ENCODE results near the gene SNX9. TPM values are rescaled to one million over a fixed set of nuclear protein-coding genes. Genes with fewer than 3 reads are reported as not detected.
A peak's percentile ranks its signal among the peaks of the same experiment; 100 is the strongest.

Gene SNX9
- polyA plus RNA-seq, 2 of the 4 experiments (the other 2 are of a cell fraction) = 13.9 to 29.8 TPM

DNA sequence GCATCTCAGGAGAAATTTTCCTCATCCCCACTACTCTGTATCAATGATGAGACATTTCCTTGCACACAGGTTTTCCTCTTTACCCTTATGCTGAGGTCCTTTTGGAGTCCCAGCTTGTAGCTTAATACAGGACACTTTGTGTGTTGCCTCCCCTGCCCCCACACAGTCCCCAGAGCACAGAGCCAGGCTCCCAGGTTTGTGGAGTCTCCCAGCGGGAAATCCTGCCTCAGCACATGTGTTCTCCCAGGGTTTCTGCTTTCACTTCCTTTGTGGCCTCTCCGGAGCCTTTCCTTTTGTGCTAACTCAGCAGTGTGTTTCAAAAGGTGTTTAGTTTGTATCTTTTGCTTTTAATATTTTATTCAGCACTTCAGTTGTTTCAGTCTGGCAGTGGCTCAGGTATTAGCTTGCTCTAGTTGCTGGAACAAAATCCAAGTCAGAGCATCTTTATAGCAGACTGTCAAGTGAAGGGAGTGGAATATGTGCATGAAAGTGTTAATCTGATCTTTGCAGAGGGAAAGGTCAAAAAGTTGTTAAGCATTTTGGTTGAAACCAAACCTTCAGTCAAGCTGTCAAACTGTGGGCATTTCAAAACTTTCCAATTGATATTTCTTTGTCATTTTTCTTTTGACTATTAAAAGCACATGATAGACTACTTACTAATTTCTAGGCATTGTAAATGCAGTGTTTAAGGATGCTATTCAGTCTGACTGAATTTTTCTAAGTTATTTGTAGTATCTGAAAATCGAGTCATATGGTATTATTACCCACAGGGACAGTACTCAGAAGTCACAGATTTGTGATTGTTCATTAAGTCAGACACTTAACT lies 8.6 kb downstream of the SNX9 start:
- 93% methylated on average over 3 of the region's 3 CpGs for WGBS (ENCODE audit: missing lambda C conversion rate)
- FAIRE-seq (no peak), DNase-seq (ENCODE audit: low read depth in 1 of 2, low spot score in 1 of 2) (no peak), ATAC-seq (no peak)
- H3K4me2 ChIP-seq = no peak overlapping the region
- no peaks in the 10 kb centered on the region for H3K9me3 ChIP-seq
- TF ChIP-seq MAFK (IDR thresholded peaks at IDR 0.05; ENCODE audit: partially characterized antibody) (peak; percentile 56), CHD4 (IDR thresholded peaks at IDR 0.05; ENCODE audit: borderline replicate concordance) (no peak)
- H3K27ac ChIP-seq = no peak overlapping the region; a peak in 1 of 6 replicates
- H3K4me3 ChIP-seq = no peak overlapping the region
- H3K4me1 ChIP-seq = peaks cover 21% of the 10 kb centered on the region; the same call in 2 of the 3 replicates
- POLR2A ChIA-PET = no interaction called here
- CTCF ChIA-PET = interaction anchor here (1.6 kb wide), 1 partner anchor 42 kb away, joined by 6 read pairs; no protein-coding TSS in a partner anchor

DNA sequence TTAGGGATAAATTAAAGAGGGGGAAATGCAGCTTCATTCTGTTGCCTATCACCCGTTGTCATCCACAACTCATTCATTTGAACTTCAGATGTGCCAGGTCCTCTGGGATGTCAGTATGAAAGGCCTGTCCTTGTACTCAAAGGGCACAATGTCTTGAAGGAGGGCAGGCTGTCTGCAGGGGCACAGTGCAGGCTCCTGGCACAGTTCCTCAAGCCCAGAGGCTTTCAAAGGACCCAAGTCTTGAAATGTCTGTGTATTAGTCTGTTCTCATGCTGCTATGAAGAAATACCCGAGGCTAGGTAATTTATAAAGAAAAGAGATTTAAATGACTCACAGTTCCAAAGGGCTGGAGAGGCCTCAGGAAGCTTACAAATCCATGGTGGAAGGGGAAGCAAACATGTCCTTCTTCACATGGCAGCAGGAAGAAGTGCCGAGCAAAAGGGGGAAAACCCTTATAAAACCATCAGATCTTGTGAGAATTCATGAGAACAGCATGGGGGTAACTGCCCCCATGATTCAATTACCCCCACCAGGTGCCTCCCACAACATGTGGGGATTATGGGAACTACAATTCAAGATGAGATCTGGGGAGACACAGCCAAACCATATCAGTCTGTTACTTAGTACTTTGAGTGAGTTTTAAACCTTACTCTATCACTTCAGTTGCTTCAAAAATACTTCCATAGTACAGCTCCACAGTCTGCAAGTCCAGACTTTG lies 9.4 kb downstream of the SNX9 start:
- FAIRE-seq (no peak), ATAC-seq (no peak), DNase-seq (ENCODE audit: low read depth in 1 of 2, low spot score in 1 of 2) (no peak)
- ChIA-PET CTCF (interaction anchor here (1.2 to 1.9 kb wide), 3 partner anchors 8 to 76 kb away, joined by 3 to 6 read pairs (median 6); no protein-coding TSS in a partner anchor), POLR2A (no interaction called here)
- peaks cover 21% of the 10 kb centered on the region; the same call in 2 of the 3 replicates for H3K4me1 ChIP-seq
- no peaks in the 10 kb centered on the region for H3K9me3 ChIP-seq
- peak overlapping the region; percentile 58; the same call in 2 of the 3 replicates for H3K4me2 ChIP-seq
- H3K4me3 ChIP-seq = no peak overlapping the region
- WGBS (ENCODE audit: missing lambda C conversion rate) = 66% methylated on average over 3 of the region's 3 CpGs
- TF ChIP-seq CHD4 (IDR thresholded peaks at IDR 0.05; ENCODE audit: borderline replicate concordance) (no peak), ZC3H11A (IDR thresholded peaks at IDR 0.05) (no peak), POLR2AphosphoS2 (conservative IDR thresholded peaks at IDR 0.05; ENCODE audit: low read length) (no peak), TP53 (CRISPR knock-in tag; IDR thresholded peaks at IDR 0.05) (no peak)
- peak overlapping the region in 1 of 2 experiments; percentile 69; a peak in 3 of 6 replicates for H3K27ac ChIP-seq

DNA sequence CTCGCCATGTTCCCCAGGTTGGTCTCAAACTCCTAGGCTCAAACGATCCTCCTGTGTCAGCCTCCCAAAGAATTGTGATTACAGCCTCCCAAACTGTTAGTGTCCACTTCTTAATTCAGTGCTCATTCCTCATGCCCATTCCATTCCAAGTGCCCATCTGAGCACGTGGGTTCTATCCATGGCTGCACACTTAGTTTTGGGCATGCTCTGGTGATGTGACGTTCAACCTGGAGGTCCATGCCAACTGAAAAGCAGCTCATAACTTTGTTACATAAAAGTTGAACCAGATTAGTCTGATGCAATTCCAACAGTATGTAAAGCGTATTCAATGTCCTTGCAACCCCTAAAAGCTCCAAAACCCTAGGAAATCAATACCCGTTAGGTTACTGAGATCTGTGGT lies 11.5 kb downstream of the SNX9 start:
- Histone ChIP-seq H3K9me3 (no peaks in the 10 kb centered on the region), H3K4me3 (no peak overlapping the region), H3K4me1 (peaks cover 26% of the 10 kb centered on the region; the same call in 2 of the 3 replicates), H3K27ac (peak overlapping the region in 1 of 2 experiments; percentile 79; a peak in 2 of 6 replicates), H3K4me2 (no peak overlapping the region)
- 84% methylated on average over 6 of the region's 6 CpGs for WGBS (ENCODE audit: missing lambda C conversion rate)
- FAIRE-seq (no peak), DNase-seq (ENCODE audit: low read depth in 1 of 2, low spot score in 1 of 2) (no peak), ATAC-seq (no peak)
- ChIA-PET CTCF (interaction anchor here (0.8 to 1.2 kb wide), 2 partner anchors 16 to 39 kb away, joined by 3 to 5 read pairs; no protein-coding TSS in a partner anchor), POLR2A (no interaction called here)
- TF ChIP-seq, protein P1, sequence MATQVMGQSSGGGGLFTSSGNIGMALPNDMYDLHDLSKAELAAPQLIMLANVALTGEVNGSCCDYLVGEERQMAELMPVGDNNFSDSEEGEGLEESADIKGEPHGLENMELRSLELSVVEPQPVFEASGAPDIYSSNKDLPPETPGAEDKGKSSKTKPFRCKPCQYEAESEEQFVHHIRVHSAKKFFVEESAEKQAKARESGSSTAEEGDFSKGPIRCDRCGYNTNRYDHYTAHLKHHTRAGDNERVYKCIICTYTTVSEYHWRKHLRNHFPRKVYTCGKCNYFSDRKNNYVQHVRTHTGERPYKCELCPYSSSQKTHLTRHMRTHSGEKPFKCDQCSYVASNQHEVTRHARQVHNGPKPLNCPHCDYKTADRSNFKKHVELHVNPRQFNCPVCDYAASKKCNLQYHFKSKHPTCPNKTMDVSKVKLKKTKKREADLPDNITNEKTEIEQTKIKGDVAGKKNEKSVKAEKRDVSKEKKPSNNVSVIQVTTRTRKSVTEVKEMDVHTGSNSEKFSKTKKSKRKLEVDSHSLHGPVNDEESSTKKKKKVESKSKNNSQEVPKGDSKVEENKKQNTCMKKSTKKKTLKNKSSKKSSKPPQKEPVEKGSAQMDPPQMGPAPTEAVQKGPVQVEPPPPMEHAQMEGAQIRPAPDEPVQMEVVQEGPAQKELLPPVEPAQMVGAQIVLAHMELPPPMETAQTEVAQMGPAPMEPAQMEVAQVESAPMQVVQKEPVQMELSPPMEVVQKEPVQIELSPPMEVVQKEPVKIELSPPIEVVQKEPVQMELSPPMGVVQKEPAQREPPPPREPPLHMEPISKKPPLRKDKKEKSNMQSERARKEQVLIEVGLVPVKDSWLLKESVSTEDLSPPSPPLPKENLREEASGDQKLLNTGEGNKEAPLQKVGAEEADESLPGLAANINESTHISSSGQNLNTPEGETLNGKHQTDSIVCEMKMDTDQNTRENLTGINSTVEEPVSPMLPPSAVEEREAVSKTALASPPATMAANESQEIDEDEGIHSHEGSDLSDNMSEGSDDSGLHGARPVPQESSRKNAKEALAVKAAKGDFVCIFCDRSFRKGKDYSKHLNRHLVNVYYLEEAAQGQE (IDR thresholded peaks at IDR 0.05) = no peak
- TF ChIP-seq RAD21 (conservative IDR thresholded peaks at IDR 0.05 in 1 of 2, IDR thresholded peaks at IDR 0.05 in 1 of 2) (no peak), NR3C1 (IDR thresholded peaks at IDR 0.05) (no peak)

DNA sequence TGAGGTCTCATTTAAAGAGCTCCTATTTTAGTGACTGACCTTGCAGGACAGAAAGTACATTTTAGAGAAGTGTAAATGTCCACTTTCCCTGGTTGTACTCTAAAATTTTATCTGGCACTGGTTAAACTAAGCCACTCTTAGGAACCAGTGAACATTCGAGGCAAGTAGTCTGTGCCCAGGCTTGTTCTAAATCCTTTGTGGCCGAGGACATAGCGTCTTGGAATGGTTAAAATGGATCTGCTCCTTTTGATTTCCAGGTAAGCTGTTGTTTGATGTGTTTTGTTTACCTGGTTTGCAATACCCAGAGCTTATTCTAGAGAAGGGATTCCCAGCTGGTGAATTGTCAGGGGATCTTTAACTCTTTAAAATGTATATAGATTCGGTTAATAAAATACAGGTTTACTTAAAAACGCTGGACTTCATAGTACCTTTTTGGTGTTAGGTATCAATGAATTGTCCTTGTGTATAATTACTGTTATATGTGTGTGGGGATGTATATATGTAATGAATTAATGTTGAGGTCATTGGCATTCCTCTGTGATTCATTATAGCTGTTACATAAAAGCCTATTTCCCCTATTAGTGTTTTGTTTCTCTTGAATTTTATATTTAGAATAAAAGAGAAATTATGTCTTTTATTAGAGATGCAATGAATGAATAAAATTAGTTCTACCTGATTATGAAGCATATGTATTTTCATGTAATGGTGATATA lies 15.8 kb downstream of the SNX9 start:
- POLR2A ChIA-PET = no interaction called here
- no peak overlapping the region for H3K4me3 ChIP-seq
- CTCF ChIA-PET = interaction anchor here (0.9 kb wide), 1 partner anchor 82 kb away, joined by 3 read pairs; no protein-coding TSS in a partner anchor
- ATAC-seq = no peak
- no peaks in the 10 kb centered on the region for H3K9me3 ChIP-seq
- H3K4me1 ChIP-seq = peaks cover 27% of the 10 kb centered on the region
- WGBS (ENCODE audit: missing lambda C conversion rate) = 81% methylated on average over 5 of the region's 5 CpGs
- TF ChIP-seq, protein P2, sequence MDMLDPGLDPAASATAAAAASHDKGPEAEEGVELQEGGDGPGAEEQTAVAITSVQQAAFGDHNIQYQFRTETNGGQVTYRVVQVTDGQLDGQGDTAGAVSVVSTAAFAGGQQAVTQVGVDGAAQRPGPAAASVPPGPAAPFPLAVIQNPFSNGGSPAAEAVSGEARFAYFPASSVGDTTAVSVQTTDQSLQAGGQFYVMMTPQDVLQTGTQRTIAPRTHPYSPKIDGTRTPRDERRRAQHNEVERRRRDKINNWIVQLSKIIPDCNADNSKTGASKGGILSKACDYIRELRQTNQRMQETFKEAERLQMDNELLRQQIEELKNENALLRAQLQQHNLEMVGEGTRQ (IDR thresholded peaks at IDR 0.05) = no peak
- TF ChIP-seq PHF8 (IDR thresholded peaks at IDR 0.05; ENCODE audit: borderline replicate concordance, low read depth) = no peak
- TF ChIP-seq, protein P3, sequence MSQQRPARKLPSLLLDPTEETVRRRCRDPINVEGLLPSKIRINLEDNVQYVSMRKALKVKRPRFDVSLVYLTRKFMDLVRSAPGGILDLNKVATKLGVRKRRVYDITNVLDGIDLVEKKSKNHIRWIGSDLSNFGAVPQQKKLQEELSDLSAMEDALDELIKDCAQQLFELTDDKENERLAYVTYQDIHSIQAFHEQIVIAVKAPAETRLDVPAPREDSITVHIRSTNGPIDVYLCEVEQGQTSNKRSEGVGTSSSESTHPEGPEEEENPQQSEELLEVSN (IDR thresholded peaks at IDR 0.05; ENCODE audit: borderline replicate concordance, low read depth) = no peak
- no peak for TF ChIP-seq NFE2L2 (conservative IDR thresholded peaks at IDR 0.05; ENCODE audit: low read length)
- no peak for TF ChIP-seq CEBPB (IDR thresholded peaks at IDR 0.05)
- H3K27ac ChIP-seq = 0 out of 6 replicates have a peak overlapping the region, but pooled peaks of 1 of the 2 experiments have one; percentile 28
- DNase-seq (ENCODE audit: low read depth in 1 of 2, low spot score in 1 of 2) = no peak
- H3K4me2 ChIP-seq = no peak overlapping the region
- FAIRE-seq = no peak

Measured in A549 (cell line).